T1000 (cell line): ENCODE measurements around the gene EREG.
"Not testable (repeated sequence)": the region's sequence is repeated elsewhere in the genome, so short reads cannot be mapped to it uniquely, and the experiment has no call there.

Experiments
- DNase-seq: peaks from one replicate; lab custom pipeline; 2025; ENCODE audit warnings: mixed read lengths; lab: John Stamatoyannopoulos, UW

The EREG gene

GRCh38 chr4:74390677-74391076 lies 25.7 kb downstream of the EREG start:
- DNase-seq, result no peak

- DNase-seq, result no peak
These were observed 26.4 kb downstream of the EREG start for GRCh38 chr4:74391346-74391745.

- DNase-seq, result no peak
These were observed 27.0 kb downstream of the EREG start for GRCh38 chr4:74391890-74392475.

GRCh38 chr4:74394476-74395136 lies 29.7 kb downstream of the EREG start:
- DNase-seq, result no peak

GRCh38 chr4:74395633-74396032 lies 30.7 kb downstream of the EREG start:
- DNase-seq, result no peak

GRCh38 chr4:74397748-74398426 lies 32.9 kb downstream of the EREG start:
- no peak for DNase-seq

GRCh38 chr4:74398894-74399589 lies 34.1 kb downstream of the EREG start:
- DNase-seq, result not testable (repeated sequence)

GRCh38 chr4:74400395-74400794 lies 35.5 kb downstream of the EREG start:
- DNase-seq, result no peak

GRCh38 chr4:74402692-74403456 lies 37.9 kb downstream of the EREG start:
- DNase-seq, result no peak

- no peak for DNase-seq
These were observed 42.9 kb downstream of the EREG start for GRCh38 chr4:74407891-74408290.

GRCh38 chr4:74408639-74409038 lies 43.7 kb downstream of the EREG start:
- no peak for DNase-seq

- DNase-seq, result no peak
These were observed 45.3 kb downstream of the EREG start for GRCh38 chr4:74410272-74410671.

GRCh38 chr4:74412225-74412624 lies 47.3 kb downstream of the EREG start:
- DNase-seq, result no peak

- DNase-seq, result no peak
These were observed 48.3 kb downstream of the EREG start for GRCh38 chr4:74413265-74413664.

GRCh38 chr4:74414149-74414809 lies 49.3 kb downstream of the EREG start:
- no peak for DNase-seq

- no peak for DNase-seq
These were observed 50.8 kb downstream of the EREG start for GRCh38 chr4:74415602-74416300.

- DNase-seq, result peak; percentile 47
These were observed 53.2 kb downstream of the EREG start for GRCh38 chr4:74418063-74418670.

GRCh38 chr4:74420863-74421262 lies 55.9 kb downstream of the EREG start:
- DNase-seq, result no peak

- no peak for DNase-seq
These were observed 58.2 kb downstream of the EREG start for GRCh38 chr4:74423104-74423503.

- no peak for DNase-seq
These were observed 59.2 kb downstream of the EREG start for GRCh38 chr4:74424111-74424510.
